HL-60 (cell line): ENCODE measurements around the gene CUEDC2.
A peak's percentile ranks its signal among the peaks of the same experiment; 100 is the strongest.

Source experiments
- DNase-seq, 2 experiments: peaks; one replicate each; pipeline ENCODE4 v3.0.0-alpha.2; 2010 to 2020; ENCODE audit warnings: low read depth in 1 of 2, low spot score in 1 of 2
- H3K27ac ChIP-seq: fragments of 250-450 bp; sonication (Bioruptor Pico); replicated peaks from 2 replicates; pipeline ENCODE4 v1.5.1; 2020; ENCODE audit warnings: mild to moderate bottlenecking, moderate library complexity
- H3K27me3 ChIP-seq: fragments of 250-450 bp; sonication (Bioruptor Pico); 2 replicates; pipeline ENCODE4 v1.5.1; 2021; ENCODE audit warnings: mild to moderate bottlenecking, moderate library complexity; ENCODE audit not compliant: insufficient read depth, poor library complexity, severe bottlenecking
- H3K4me3 ChIP-seq: replicated peaks from 2 replicates; pipeline ENCODE4 v1.5.1; 2011; ENCODE audit warnings: mild to moderate bottlenecking, control low read depth, low read length; ENCODE audit not compliant: insufficient read depth
- GABPA ChIP-seq: IDR thresholded peaks from 2 replicates; pipeline ENCODE4 v1.6.1; 2012; ENCODE audit warnings: low read depth
- POLR2AphosphoS5 ChIP-seq: IDR thresholded peaks from 2 replicates; pipeline ENCODE4 v1.6.1; 2012; ENCODE audit warnings: low read depth
- SPI1 ChIP-seq: IDR thresholded peaks from 2 replicates; pipeline ENCODE4 v1.6.1; 2012; ENCODE audit warnings: low read depth, mild to moderate bottlenecking, borderline replicate concordance
- long read RNA-seq: library from polyadenylated mRNA; unstranded; transcript quantifications from one replicate; pipeline ENCODE4 v2.0.0, GENCODE V29; 2020
- TF ChIP-seq, protein P1 (sequence below): IDR thresholded peaks from one replicate; pipeline ENCODE4 v1.5.1; 2011; ENCODE audit warnings: low read length, control low read depth, inconsistent platforms; ENCODE audit not compliant: insufficient read depth
- TF ChIP-seq, protein P2 (sequence below): IDR thresholded peaks from 2 replicates; pipeline ENCODE4 v1.6.1; 2012; ENCODE audit warnings: low read depth; ENCODE audit not compliant: insufficient replicate concordance

CUEDC2 gene, protein sequence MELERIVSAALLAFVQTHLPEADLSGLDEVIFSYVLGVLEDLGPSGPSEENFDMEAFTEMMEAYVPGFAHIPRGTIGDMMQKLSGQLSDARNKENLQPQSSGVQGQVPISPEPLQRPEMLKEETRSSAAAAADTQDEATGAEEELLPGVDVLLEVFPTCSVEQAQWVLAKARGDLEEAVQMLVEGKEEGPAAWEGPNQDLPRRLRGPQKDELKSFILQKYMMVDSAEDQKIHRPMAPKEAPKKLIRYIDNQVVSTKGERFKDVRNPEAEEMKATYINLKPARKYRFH
- long read RNA-seq, transcript CUEDC2-201 (9 exons, 1,191 nt): major isoform, 320 of 363 reads
- long read RNA-seq, partial matches to known transcripts: 3 of 363 reads
- long read RNA-seq, other reads (novel, unspliced or antisense): 40 of 363 reads

DNA sequence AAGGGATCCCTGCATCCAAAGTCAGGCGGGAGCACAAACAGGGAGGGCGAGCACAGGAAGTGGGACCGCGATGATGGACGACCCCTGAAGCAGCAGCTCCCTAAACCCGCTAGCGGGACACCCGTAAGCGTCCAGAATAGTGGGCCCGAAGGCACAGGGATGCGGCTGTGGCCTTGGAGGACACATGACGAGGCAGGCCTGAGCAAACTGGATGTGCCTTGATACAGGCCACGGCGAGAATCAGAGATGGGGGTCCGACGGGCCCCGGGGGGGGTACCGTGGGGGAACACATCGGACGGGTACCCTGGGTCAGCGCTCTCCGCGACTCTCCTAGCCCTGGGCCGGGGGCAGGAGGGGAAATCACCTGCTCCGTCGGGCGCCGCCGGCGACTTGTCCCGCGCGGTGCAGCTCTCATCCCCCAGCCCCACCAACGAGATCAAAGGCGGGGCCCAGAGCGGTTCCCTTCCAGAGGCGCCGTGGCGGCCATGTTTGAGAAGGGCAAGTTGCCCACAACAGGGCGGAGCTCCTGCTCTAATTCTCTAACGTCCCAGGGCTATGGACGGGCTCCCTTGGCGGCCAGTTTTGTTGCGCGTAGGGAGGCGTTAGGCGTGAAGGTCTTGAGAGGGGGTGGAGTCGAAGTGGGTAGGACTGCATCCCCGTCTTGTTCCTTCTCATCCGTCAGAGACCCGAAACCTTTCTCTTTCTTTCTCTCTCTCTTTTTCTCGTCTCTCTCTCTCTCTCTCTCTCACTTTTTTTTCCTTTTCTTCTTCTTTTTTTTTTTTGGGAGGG is at the start of gene CUEDC2:
TSS of gene CUEDC2 (minus strand) at position 413 of the 789 bp plus-strand sequence. CDS start 7,386 bp downstream, outside the sequence.
- H3K27me3 ChIP-seq: no peaks in the 10 kb centered on the region
- H3K27ac ChIP-seq: peak within 1 kb of the TSS; percentile 86

DNA sequence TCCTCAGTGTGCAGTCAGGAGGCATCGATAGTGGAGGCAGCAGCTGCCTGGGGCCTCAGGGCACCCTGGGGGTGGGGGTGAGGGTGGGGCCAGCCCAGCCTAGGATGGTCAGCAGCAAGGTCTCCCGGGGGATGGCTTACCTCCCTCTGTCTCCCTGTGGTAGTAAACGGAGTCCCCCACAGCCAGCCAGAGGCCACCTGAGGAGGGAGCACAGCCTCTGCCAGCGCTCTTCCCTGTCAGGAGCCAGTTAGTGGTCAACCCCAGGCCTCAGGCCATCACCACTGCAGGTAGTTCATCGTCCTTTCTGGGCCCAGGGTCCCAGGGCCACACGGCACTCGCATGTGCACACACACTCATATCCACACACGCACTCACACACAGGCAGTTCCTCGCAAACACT is 48.0 kb upstream of the CUEDC2 start:
- no peak overlapping the region for H3K27ac ChIP-seq
- TF ChIP-seq SPI1 (no peak), GABPA (no peak), POLR2AphosphoS5 (no peak)
- TF ChIP-seq, protein P1, sequence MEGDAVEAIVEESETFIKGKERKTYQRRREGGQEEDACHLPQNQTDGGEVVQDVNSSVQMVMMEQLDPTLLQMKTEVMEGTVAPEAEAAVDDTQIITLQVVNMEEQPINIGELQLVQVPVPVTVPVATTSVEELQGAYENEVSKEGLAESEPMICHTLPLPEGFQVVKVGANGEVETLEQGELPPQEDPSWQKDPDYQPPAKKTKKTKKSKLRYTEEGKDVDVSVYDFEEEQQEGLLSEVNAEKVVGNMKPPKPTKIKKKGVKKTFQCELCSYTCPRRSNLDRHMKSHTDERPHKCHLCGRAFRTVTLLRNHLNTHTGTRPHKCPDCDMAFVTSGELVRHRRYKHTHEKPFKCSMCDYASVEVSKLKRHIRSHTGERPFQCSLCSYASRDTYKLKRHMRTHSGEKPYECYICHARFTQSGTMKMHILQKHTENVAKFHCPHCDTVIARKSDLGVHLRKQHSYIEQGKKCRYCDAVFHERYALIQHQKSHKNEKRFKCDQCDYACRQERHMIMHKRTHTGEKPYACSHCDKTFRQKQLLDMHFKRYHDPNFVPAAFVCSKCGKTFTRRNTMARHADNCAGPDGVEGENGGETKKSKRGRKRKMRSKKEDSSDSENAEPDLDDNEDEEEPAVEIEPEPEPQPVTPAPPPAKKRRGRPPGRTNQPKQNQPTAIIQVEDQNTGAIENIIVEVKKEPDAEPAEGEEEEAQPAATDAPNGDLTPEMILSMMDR: no peak
- TF ChIP-seq, protein P2, sequence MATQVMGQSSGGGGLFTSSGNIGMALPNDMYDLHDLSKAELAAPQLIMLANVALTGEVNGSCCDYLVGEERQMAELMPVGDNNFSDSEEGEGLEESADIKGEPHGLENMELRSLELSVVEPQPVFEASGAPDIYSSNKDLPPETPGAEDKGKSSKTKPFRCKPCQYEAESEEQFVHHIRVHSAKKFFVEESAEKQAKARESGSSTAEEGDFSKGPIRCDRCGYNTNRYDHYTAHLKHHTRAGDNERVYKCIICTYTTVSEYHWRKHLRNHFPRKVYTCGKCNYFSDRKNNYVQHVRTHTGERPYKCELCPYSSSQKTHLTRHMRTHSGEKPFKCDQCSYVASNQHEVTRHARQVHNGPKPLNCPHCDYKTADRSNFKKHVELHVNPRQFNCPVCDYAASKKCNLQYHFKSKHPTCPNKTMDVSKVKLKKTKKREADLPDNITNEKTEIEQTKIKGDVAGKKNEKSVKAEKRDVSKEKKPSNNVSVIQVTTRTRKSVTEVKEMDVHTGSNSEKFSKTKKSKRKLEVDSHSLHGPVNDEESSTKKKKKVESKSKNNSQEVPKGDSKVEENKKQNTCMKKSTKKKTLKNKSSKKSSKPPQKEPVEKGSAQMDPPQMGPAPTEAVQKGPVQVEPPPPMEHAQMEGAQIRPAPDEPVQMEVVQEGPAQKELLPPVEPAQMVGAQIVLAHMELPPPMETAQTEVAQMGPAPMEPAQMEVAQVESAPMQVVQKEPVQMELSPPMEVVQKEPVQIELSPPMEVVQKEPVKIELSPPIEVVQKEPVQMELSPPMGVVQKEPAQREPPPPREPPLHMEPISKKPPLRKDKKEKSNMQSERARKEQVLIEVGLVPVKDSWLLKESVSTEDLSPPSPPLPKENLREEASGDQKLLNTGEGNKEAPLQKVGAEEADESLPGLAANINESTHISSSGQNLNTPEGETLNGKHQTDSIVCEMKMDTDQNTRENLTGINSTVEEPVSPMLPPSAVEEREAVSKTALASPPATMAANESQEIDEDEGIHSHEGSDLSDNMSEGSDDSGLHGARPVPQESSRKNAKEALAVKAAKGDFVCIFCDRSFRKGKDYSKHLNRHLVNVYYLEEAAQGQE: no peak

More for the DNA sequence above, at the start of gene CUEDC2:
- TF ChIP-seq SPI1 (peak; percentile 42; the same call in 1 of the 2 replicates), POLR2AphosphoS5 (peak; percentile 84), GABPA (peak; percentile 25; the same call in 1 of the 2 replicates)
- TF ChIP-seq, protein P1: no peak
- TF ChIP-seq, protein P2: peak; percentile 59
- H3K4me3 ChIP-seq: peak within 1 kb of the TSS; percentile 86
- DNase-seq: peak; percentile 94 to 98

DNA sequence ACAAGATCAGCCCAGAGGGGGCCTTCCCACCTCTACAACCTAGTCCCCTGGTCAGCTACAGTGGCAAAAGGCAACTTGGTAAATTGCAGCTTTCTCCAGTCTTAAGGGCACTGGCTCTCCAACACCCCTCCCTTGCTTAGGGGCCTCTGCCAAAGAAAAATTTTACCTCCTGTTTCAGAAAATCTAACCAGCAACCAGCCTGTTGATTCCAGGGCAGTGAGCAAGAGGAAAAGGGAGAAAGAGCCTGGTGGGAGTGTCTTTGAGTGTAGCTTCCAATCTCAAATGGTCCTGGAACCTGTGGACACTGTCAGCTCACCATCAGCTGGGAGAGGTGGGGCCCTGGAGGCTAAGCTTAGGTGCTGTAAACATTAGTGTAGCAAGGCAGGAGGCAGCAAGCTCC is 47.3 kb upstream of the CUEDC2 start:
- no peak for DNase-seq
- Histone ChIP-seq H3K4me3 (no peak overlapping the region), H3K27me3 (no peaks in the 10 kb centered on the region), H3K27ac (no peak overlapping the region)
- TF ChIP-seq, protein P2: no peak
- no peak for TF ChIP-seq GABPA
- TF ChIP-seq POLR2AphosphoS5: no peak
- TF ChIP-seq, protein P1: no peak
- TF ChIP-seq SPI1: no peak

More for the DNA sequence above, 48.0 kb upstream of the CUEDC2 start:
- no peak for DNase-seq
- no peak overlapping the region for H3K4me3 ChIP-seq
- H3K27me3 ChIP-seq: no peaks in the 10 kb centered on the region
